CD8-positive, alpha-beta memory T cell (primary cell): ENCODE results near the gene RAB10. TPM values are rescaled to one million over a fixed set of nuclear protein-coding genes. Genes with fewer than 3 reads are reported as not detected.

ENCODE experiments used
- CTCF ChIA-PET: fragments of 350-600 bp; sonication (Branson Sonifier 250); formaldehyde crosslinking; loops from one replicate; lab custom pipeline; 2021; ENCODE audit warnings: antibody characterized with exemption; lab: Charles Lee
- POLR2A ChIA-PET: fragments of 350-600 bp; sonication (Branson Sonifier 250); formaldehyde crosslinking; loops from one replicate; lab custom pipeline; 2021; ENCODE audit warnings: antibody characterized with exemption; lab: Charles Lee
- DNase-seq, 5 donors: peaks; one replicate each; pipeline versions ENCODE4 v3.0.0 to v3.0.0-alpha.2; 2020 to 2022; ENCODE audit warnings: mixed read lengths in 1 of 5
- H3K27ac ChIP-seq: one replicate; pipeline ENCODE4 v1.7.0; 2013; ENCODE audit warnings: low read depth, mild to moderate bottlenecking, low read length, moderate library complexity
- H3K27me3 ChIP-seq: 2 replicates; pipeline ENCODE4 v1.7.0; 2013; ENCODE audit warnings: low read length, mild to moderate bottlenecking; ENCODE audit not compliant: insufficient read depth, poor library complexity, severe bottlenecking
- H3K36me3 ChIP-seq: 2 replicates; pipeline ENCODE4 v1.7.0; 2013; ENCODE audit warnings: mild to moderate bottlenecking, low read length, moderate library complexity; ENCODE audit not compliant: insufficient read depth
- H3K4me1 ChIP-seq: 2 replicates; pipeline ENCODE4 v1.7.0; 2013; ENCODE audit warnings: mild to moderate bottlenecking, low read length, moderate library complexity; ENCODE audit not compliant: insufficient read depth
- H3K4me3 ChIP-seq: 2 replicates; pipeline ENCODE4 v1.7.0; 2013; ENCODE audit warnings: mild to moderate bottlenecking, low read length
- H3K9me3 ChIP-seq: 2 replicates; pipeline ENCODE4 v1.7.0; 2013; ENCODE audit warnings: mild to moderate bottlenecking, low read length
- H3K27ac Mint-ChIP-seq, 8 donors: one replicate each; pipeline ENCODE4 v1.8.0; 2020 to 2021; ENCODE audit warnings: mixed read lengths in 8 of 8, mild to moderate bottlenecking in 6 of 8, inconsistent platforms in 3 of 8, moderate library complexity in 3 of 8
- H3K27me3 Mint-ChIP-seq, 2 donors: one replicate each; pipeline ENCODE4 v1.8.0; 2020 to 2021; ENCODE audit warnings: mixed read lengths in 2 of 2, mild to moderate bottlenecking in 1 of 2, moderate library complexity in 1 of 2
- H3K36me3 Mint-ChIP-seq, 3 donors: one replicate each; pipeline ENCODE4 v1.8.0; 2020 to 2021; ENCODE audit warnings: mixed read lengths in 3 of 3, inconsistent platforms in 1 of 3, mild to moderate bottlenecking in 1 of 3
- H3K4me1 Mint-ChIP-seq, 3 donors: one replicate each; pipeline ENCODE4 v1.8.0; 2020 to 2021; ENCODE audit warnings: mixed read lengths in 3 of 3, inconsistent platforms in 1 of 3, mild to moderate bottlenecking in 1 of 3
- H3K4me3 Mint-ChIP-seq, 7 donors: one replicate each; pipeline ENCODE4 v1.8.0; 2020 to 2021; ENCODE audit warnings: mixed read lengths in 7 of 7, mild to moderate bottlenecking in 6 of 7, moderate library complexity in 4 of 7, inconsistent platforms in 2 of 7
- H3K9me3 Mint-ChIP-seq, 5 donors: one replicate each; pipeline ENCODE4 v1.8.0; 2020 to 2022; ENCODE audit warnings: mixed read lengths in 5 of 5, mild to moderate bottlenecking in 3 of 5, moderate library complexity in 2 of 5, inconsistent platforms in 1 of 5
- polyA plus RNA-seq: library from polyadenylated mRNA; unstranded; fragments of 300-500 nt; fragmentation: Illumina TruSeq; gene quantifications from one replicate; pipeline ENCODE4 v1.2.3, GENCODE V29; 2021
- total RNA-seq, 2 experiments: library from RNA; stranded (reverse); gene quantifications; one replicate each; pipeline ENCODE4 v1.2.3, GENCODE V29; 2021

RAB10 gene
- total and polyA plus RNA-seq, 3 experiments from 2014 or later, result 93.3 to 167 (median 155) TPM

GRCh38 chr2:26043862-26044696, 10.2 kb downstream of the RAB10 start:
- H3K9me3 Mint-ChIP-seq, result no peaks in the 10 kb centered on the region
- H3K4me1 Mint-ChIP-seq, result peaks cover 57 to 86% (median 73%) of the 10 kb centered on the region in 3 donors
- peaks cover 0 to 1% of the 10 kb centered on the region in 2 donors for H3K27me3 Mint-ChIP-seq
- H3K36me3 ChIP-seq, result no peaks in the 10 kb centered on the region
- CTCF ChIA-PET, result no interaction called here
- DNase-seq, result peak in 1 of 5 donors; percentile 14
- peaks cover 0 to 23% (median 4%) of the 10 kb centered on the region in 3 donors for H3K36me3 Mint-ChIP-seq
- no peaks in the 10 kb centered on the region for H3K9me3 ChIP-seq
- no peak overlapping the region for H3K27ac ChIP-seq
- no peaks in the 10 kb centered on the region for H3K27me3 ChIP-seq
- peak overlapping the region; percentile 26 for H3K4me3 ChIP-seq
- H3K27ac Mint-ChIP-seq, result peak overlapping the region; percentile 14 to 86 (median 68)
- peaks cover 27% of the 10 kb centered on the region for H3K4me1 ChIP-seq
- POLR2A ChIA-PET, result no interaction called here
- peak overlapping the region; percentile 19 to 75 (median 65) for H3K4me3 Mint-ChIP-seq

- POLR2A ChIA-PET, result no interaction called here
- CTCF ChIA-PET, result interaction anchor here (1.3 kb wide), 1 partner anchor 15 kb away, joined by 3 read pairs; the partner anchor contains the start of gene RAB10
Observed at GRCh38 chr2:26048791-26049190, 14.9 kb downstream of the RAB10 start.

GRCh38 chr2:26049641-26050040, 15.8 kb downstream of the RAB10 start:
- Mint-ChIP-seq H3K9me3 (no peaks in the 10 kb centered on the region), H3K4me1 (peaks cover 64 to 81% (median 76%) of the 10 kb centered on the region in 3 donors), H3K27me3 (no peaks in the 10 kb centered on the region), H3K36me3 (peaks cover 0 to 23% (median 7%) of the 10 kb centered on the region in 3 donors), H3K27ac (peak overlapping the region in 1 of 8 donors; percentile 4), H3K4me3 (peak overlapping the region in 2 of 7 donors; percentile 3 to 17)
- CTCF ChIA-PET, result interaction anchor here (1.3 kb wide), 1 partner anchor 16 kb away, joined by 3 read pairs; the partner anchor contains the start of gene RAB10
- Histone ChIP-seq H3K4me1 (peaks cover 21% of the 10 kb centered on the region), H3K27ac (no peak overlapping the region), H3K9me3 (no peaks in the 10 kb centered on the region), H3K4me3 (no peak overlapping the region), H3K36me3 (no peaks in the 10 kb centered on the region), H3K27me3 (no peaks in the 10 kb centered on the region)
- no peak for DNase-seq
- POLR2A ChIA-PET, result no interaction called here

More at GRCh38 chr2:26048791-26049190, 14.9 kb downstream of the RAB10 start:
- Histone ChIP-seq H3K4me3 (no peak overlapping the region), H3K36me3 (no peaks in the 10 kb centered on the region), H3K27ac (no peak overlapping the region), H3K27me3 (no peaks in the 10 kb centered on the region), H3K4me1 (peaks cover 26% of the 10 kb centered on the region), H3K9me3 (no peaks in the 10 kb centered on the region)
- Mint-ChIP-seq H3K4me3 (peak overlapping the region in 1 of 7 donors; percentile 1), H3K4me1 (peaks cover 65 to 84% (median 77%) of the 10 kb centered on the region in 3 donors), H3K36me3 (peaks cover 0 to 23% (median 7%) of the 10 kb centered on the region in 3 donors), H3K27ac (peak overlapping the region in 2 of 8 donors; percentile 14 to 26), H3K9me3 (no peaks in the 10 kb centered on the region), H3K27me3 (no peaks in the 10 kb centered on the region)
- DNase-seq, result no peak

- Mint-ChIP-seq H3K27me3 (no peaks in the 10 kb centered on the region), H3K27ac (peak overlapping the region in 7 of 8 donors; percentile 30 to 83 (median 49)), H3K4me3 (peak overlapping the region in 2 of 7 donors; percentile 16 to 44), H3K4me1 (peaks cover 64 to 82% (median 76%) of the 10 kb centered on the region in 3 donors), H3K36me3 (peaks cover 0 to 15% (median 5%) of the 10 kb centered on the region in 3 donors), H3K9me3 (no peaks in the 10 kb centered on the region)
- peak in 1 of 5 donors; percentile 22 for DNase-seq
- Histone ChIP-seq H3K27me3 (no peaks in the 10 kb centered on the region), H3K4me3 (no peak overlapping the region), H3K27ac (no peak overlapping the region), H3K4me1 (peaks cover 26% of the 10 kb centered on the region), H3K36me3 (no peaks in the 10 kb centered on the region), H3K9me3 (no peaks in the 10 kb centered on the region)
- ChIA-PET CTCF (no interaction called here), POLR2A (interaction anchor here (1.0 kb wide), 1 partner anchor 18 kb away, joined by 4 read pairs; the partner anchor contains the start of gene RAB10)
Observed at GRCh38 chr2:26052740-26053139, 18.9 kb downstream of the RAB10 start.

GRCh38 chr2:26054598-26055348, 20.9 kb downstream of the RAB10 start:
- H3K36me3 ChIP-seq, result no peaks in the 10 kb centered on the region
- H3K36me3 Mint-ChIP-seq, result peaks cover 0 to 22% (median 3%) of the 10 kb centered on the region in 3 donors
- peaks cover 31% of the 10 kb centered on the region for H3K4me1 ChIP-seq
- no peaks in the 10 kb centered on the region for H3K27me3 ChIP-seq
- no peaks in the 10 kb centered on the region for H3K9me3 Mint-ChIP-seq
- no peaks in the 10 kb centered on the region for H3K27me3 Mint-ChIP-seq
- H3K4me3 Mint-ChIP-seq, result peak overlapping the region in 2 of 7 donors; percentile 37 to 44
- peak overlapping the region in 1 of 8 donors; percentile 1 for H3K27ac Mint-ChIP-seq
- H3K4me1 Mint-ChIP-seq, result peaks cover 63 to 83% (median 76%) of the 10 kb centered on the region in 3 donors
- DNase-seq, result no peak
- no peak overlapping the region for H3K27ac ChIP-seq
- H3K9me3 ChIP-seq, result no peaks in the 10 kb centered on the region
- H3K4me3 ChIP-seq, result no peak overlapping the region
- ChIA-PET CTCF (no interaction called here), POLR2A (no interaction called here)

GRCh38 chr2:26058390-26058789, 24.5 kb downstream of the RAB10 start:
- Mint-ChIP-seq H3K27ac (peak overlapping the region in 6 of 8 donors; percentile 23 to 84 (median 52)), H3K27me3 (no peaks in the 10 kb centered on the region), H3K4me3 (peak overlapping the region in 1 of 7 donors; percentile 13), H3K9me3 (no peaks in the 10 kb centered on the region), H3K36me3 (peaks cover 0 to 29% (median 4%) of the 10 kb centered on the region in 3 donors), H3K4me1 (peaks cover 41 to 68% (median 57%) of the 10 kb centered on the region in 3 donors)
- CTCF ChIA-PET, result no interaction called here
- no peaks in the 10 kb centered on the region for H3K9me3 ChIP-seq
- peaks cover 17% of the 10 kb centered on the region for H3K4me1 ChIP-seq
- H3K27ac ChIP-seq, result no peak overlapping the region
- no peak overlapping the region for H3K4me3 ChIP-seq
- no peak for DNase-seq
- no peaks in the 10 kb centered on the region for H3K27me3 ChIP-seq
- H3K36me3 ChIP-seq, result no peaks in the 10 kb centered on the region
- POLR2A ChIA-PET, result no interaction called here

GRCh38 chr2:26059542-26059941, 25.7 kb downstream of the RAB10 start:
- H3K36me3 ChIP-seq, result no peaks in the 10 kb centered on the region
- peak overlapping the region in 3 of 8 donors; percentile 3 to 36 (median 8) for H3K27ac Mint-ChIP-seq
- no peak overlapping the region for H3K4me3 ChIP-seq
- peaks cover 0 to 32% (median 6%) of the 10 kb centered on the region in 3 donors for H3K36me3 Mint-ChIP-seq
- CTCF ChIA-PET, result interaction anchor here (1.2 kb wide), 1 partner anchor 9 kb away, joined by 3 read pairs; no protein-coding TSS in a partner anchor
- peaks cover 38 to 64% (median 53%) of the 10 kb centered on the region in 3 donors for H3K4me1 Mint-ChIP-seq
- H3K9me3 ChIP-seq, result no peaks in the 10 kb centered on the region
- POLR2A ChIA-PET, result no interaction called here
- H3K9me3 Mint-ChIP-seq, result no peaks in the 10 kb centered on the region
- no peak overlapping the region for H3K27ac ChIP-seq
- H3K27me3 Mint-ChIP-seq, result no peaks in the 10 kb centered on the region
- no peaks in the 10 kb centered on the region for H3K27me3 ChIP-seq
- H3K4me1 ChIP-seq, result peaks cover 14% of the 10 kb centered on the region
- H3K4me3 Mint-ChIP-seq, result no peak overlapping the region
- no peak for DNase-seq
